SU-DHL-6 (cell line): ENCODE data around the gene ADCY7.

Source experiments
- H2AFZ ChIP-seq: fragments of 200-600 bp; sonication (generic); 2 replicates; pipeline ENCODE4 v1.6.1; 2014; ENCODE audit warnings: low read depth, mild to moderate bottlenecking, moderate library complexity, mixed read lengths, antibody characterized with exemption, low read length; ENCODE audit not compliant: severe bottlenecking
- H3F3A ChIP-seq: fragments of 200-600 bp; shearing (Covaris generic); 2 replicates; pipeline ENCODE4 v1.6.0; 2016; ENCODE audit warnings: antibody characterized with exemption, mild to moderate bottlenecking; ENCODE audit not compliant: insufficient read depth
- H3K27ac ChIP-seq: fragments of 200-600 bp; sonication (generic); 2 replicates; pipeline ENCODE4 v1.5.1; 2016; ENCODE audit warnings: low read depth, mild to moderate bottlenecking, low read length, moderate library complexity, mixed read lengths
- H3K27me3 ChIP-seq: fragments of 200-600 bp; sonication (generic), shearing (Covaris generic); 2 replicates; pipeline ENCODE4 v1.6.0; 2014; ENCODE audit warnings: mild to moderate bottlenecking, low read length
- H3K36me3 ChIP-seq: fragments of 200-600 bp; sonication (generic); 2 replicates; pipeline ENCODE4 v1.6.1; 2014; ENCODE audit warnings: mild to moderate bottlenecking, low read length, mixed read lengths
- H3K4me2 ChIP-seq: fragments of 300-600, 200-600 bp; shearing (Covaris generic), sonication (generic); 2 replicates; pipeline ENCODE4 v1.6.0; 2014; ENCODE audit warnings: low read length, low read depth, mild to moderate bottlenecking; ENCODE audit not compliant: poor library complexity, severe bottlenecking
- H3K4me3 ChIP-seq: fragments of 200-600 bp; sonication (generic); 2 replicates; pipeline ENCODE4 v1.5.1; 2014; ENCODE audit warnings: antibody characterized with exemption, low read length, mild to moderate bottlenecking, mixed read lengths; ENCODE audit not compliant: insufficient read depth, poor library complexity, severe bottlenecking
- H3K79me2 ChIP-seq: fragments of 200-600 bp; sonication (generic); 2 replicates; pipeline ENCODE4 v1.6.1; 2014; ENCODE audit warnings: mild to moderate bottlenecking, low read length, moderate library complexity; ENCODE audit not compliant: insufficient read depth
- H3K9ac ChIP-seq: fragments of 200-600 bp; sonication (generic); 2 replicates; pipeline ENCODE4 v1.7.0; 2014; ENCODE audit warnings: mild to moderate bottlenecking, low read length
- H3K9me2 ChIP-seq: fragments of 200-600 bp; sonication (generic); replicated peaks from 2 replicates; pipeline ENCODE4 v1.6.1; 2014; ENCODE audit warnings: low read length; ENCODE audit not compliant: insufficient read depth
- H3K9me3 ChIP-seq: fragments of 200-600 bp; sonication (generic); 2 replicates; pipeline ENCODE4 v1.6.1; 2014; ENCODE audit warnings: low read length, mixed read lengths; ENCODE audit not compliant: insufficient read depth
- H4K20me1 ChIP-seq: fragments of 200-600 bp; sonication (generic); 2 replicates; pipeline ENCODE4 v1.6.1; 2014; ENCODE audit warnings: low read depth, mild to moderate bottlenecking, antibody characterized with exemption, low read length, moderate library complexity, mixed read lengths
- EZH2phosphoT487 ChIP-seq: fragments of 200-600 bp; sonication (generic), shearing (Covaris generic); conservative IDR thresholded peaks from 2 replicates; pipeline ENCODE4 v1.6.1; 2018; ENCODE audit warnings: mild to moderate bottlenecking, antibody characterized with exemption, low read length, moderate library complexity, mixed read lengths
- TF ChIP-seq, protein P1 (sequence below): fragments of 200-600 bp; sonication (generic); IDR thresholded peaks from one replicate; pipeline ENCODE4 v1.5.1; 2017; ENCODE audit warnings: antibody characterized with exemption, mild to moderate bottlenecking, low read length, moderate library complexity; ENCODE audit not compliant: insufficient read depth, poor library complexity, severe bottlenecking

Gene ADCY7

DNA sequence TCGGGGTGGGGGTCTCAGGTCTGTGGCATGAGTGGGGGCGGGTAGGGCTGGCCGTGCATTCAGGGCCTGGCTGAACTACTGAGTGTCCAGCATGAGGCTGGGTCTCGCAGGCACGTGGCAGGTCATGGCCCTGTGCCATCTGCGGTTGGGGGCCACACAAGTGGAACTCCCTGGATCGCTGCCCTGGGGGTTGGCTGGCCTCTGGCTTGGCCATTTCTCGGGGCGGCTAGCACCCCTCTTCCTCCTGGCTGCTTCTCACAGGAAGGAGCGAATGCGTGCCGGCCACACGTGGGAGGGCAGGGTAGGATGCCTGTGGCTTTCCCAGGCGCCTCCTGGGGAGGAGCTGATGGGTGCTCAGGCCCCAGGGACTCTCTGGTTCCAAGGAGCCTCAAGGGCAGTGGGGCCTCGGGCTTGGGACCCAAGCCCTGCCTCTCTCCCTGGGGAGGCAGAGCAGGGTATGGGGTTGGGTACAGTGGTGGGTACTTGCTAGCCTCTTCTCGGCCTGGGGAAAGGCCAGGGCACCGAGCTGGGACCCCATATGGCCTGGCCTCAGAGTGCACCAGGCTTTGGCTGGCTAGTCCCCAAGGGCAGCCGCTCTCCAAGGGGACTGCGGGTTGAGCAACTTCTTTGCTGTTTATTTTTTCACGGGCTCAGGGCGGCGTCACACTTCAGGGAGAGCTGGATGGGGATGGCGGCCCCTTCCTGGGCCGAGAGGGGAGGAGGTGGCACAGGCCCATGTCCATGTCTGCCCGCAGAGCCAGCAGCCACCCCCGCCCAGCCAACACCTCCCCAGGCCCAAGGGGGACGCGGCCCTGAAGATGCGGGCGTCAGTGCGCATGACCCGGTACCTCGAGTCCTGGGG lies 37.5 kb downstream of the ADCY7 start:
- TF ChIP-seq EZH2phosphoT487 = no peak
- TF ChIP-seq, protein P1, sequence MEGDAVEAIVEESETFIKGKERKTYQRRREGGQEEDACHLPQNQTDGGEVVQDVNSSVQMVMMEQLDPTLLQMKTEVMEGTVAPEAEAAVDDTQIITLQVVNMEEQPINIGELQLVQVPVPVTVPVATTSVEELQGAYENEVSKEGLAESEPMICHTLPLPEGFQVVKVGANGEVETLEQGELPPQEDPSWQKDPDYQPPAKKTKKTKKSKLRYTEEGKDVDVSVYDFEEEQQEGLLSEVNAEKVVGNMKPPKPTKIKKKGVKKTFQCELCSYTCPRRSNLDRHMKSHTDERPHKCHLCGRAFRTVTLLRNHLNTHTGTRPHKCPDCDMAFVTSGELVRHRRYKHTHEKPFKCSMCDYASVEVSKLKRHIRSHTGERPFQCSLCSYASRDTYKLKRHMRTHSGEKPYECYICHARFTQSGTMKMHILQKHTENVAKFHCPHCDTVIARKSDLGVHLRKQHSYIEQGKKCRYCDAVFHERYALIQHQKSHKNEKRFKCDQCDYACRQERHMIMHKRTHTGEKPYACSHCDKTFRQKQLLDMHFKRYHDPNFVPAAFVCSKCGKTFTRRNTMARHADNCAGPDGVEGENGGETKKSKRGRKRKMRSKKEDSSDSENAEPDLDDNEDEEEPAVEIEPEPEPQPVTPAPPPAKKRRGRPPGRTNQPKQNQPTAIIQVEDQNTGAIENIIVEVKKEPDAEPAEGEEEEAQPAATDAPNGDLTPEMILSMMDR = no peak
- H3K27me3 ChIP-seq = no peaks in the 10 kb centered on the region
- H3K4me2 ChIP-seq = no peak overlapping the region
- H3K27ac ChIP-seq = no peak overlapping the region
- no peaks in the 10 kb centered on the region for H3K9me3 ChIP-seq
- no peaks in the 10 kb centered on the region for H4K20me1 ChIP-seq
- no peaks in the 10 kb centered on the region for H3K79me2 ChIP-seq
- H3K9ac ChIP-seq = no peak overlapping the region
- no peaks in the 10 kb centered on the region for H3F3A ChIP-seq
- H2AFZ ChIP-seq = no peak overlapping the region
- H3K9me2 ChIP-seq = no peaks in the 10 kb centered on the region
- no peaks in the 10 kb centered on the region for H3K36me3 ChIP-seq
- H3K4me3 ChIP-seq = no peak overlapping the region

DNA sequence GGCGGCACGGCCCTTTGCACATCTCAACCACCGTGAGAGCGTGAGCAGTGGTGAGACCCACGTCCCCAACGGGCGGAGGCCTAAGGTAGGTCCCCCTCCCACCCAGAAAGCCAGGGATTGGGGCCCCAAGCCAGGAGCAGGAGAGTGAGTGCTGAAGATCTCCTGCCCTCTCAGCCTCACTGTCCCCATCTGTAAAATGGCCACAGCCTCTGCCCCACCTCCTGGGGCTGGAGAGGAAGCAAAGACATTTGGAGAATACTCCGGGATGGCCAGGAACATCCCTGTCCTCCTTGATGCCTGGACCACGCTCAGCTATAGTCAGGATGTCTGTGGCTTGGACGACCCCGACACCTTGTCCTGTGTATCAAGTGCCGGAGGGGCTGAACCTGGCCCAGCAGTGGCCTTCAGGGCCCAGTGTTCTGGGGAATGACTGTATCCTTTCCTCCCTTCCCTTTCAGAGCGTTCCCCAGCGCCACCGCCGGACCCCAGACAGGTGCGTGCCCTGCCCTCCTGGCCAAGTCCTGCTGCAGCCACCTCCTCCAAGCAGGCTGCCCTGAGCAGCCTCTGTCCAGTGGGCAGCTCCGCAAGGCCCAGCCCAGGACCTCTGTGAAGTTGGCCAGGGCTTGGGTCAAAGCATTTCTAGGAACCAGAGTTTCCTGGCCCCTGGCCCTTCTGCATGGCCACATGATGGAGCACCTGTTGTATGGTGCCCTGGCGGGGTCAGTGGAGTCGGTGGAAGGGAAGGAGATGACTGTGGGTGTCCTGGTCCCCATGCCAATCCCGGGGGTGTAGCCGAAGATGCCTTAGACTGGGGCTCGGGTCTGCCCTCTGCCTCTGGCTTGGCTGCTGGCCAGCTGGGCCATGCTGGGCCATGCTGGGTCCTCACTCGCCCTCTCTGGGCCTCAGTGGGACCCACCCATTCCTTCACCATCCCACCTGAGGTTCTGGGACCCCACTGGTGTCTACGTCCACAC lies 38.4 kb downstream of the ADCY7 start:
- Histone ChIP-seq H4K20me1 (no peaks in the 10 kb centered on the region), H3F3A (no peaks in the 10 kb centered on the region), H3K9me2 (no peaks in the 10 kb centered on the region), H3K27me3 (no peaks in the 10 kb centered on the region), H3K79me2 (no peaks in the 10 kb centered on the region), H3K4me3 (no peak overlapping the region), H3K36me3 (no peaks in the 10 kb centered on the region), H3K27ac (no peak overlapping the region), H2AFZ (no peak overlapping the region), H3K9ac (no peak overlapping the region), H3K9me3 (no peaks in the 10 kb centered on the region), H3K4me2 (no peak overlapping the region)
- TF ChIP-seq EZH2phosphoT487 = no peak
- TF ChIP-seq, protein P1 = no peak

DNA sequence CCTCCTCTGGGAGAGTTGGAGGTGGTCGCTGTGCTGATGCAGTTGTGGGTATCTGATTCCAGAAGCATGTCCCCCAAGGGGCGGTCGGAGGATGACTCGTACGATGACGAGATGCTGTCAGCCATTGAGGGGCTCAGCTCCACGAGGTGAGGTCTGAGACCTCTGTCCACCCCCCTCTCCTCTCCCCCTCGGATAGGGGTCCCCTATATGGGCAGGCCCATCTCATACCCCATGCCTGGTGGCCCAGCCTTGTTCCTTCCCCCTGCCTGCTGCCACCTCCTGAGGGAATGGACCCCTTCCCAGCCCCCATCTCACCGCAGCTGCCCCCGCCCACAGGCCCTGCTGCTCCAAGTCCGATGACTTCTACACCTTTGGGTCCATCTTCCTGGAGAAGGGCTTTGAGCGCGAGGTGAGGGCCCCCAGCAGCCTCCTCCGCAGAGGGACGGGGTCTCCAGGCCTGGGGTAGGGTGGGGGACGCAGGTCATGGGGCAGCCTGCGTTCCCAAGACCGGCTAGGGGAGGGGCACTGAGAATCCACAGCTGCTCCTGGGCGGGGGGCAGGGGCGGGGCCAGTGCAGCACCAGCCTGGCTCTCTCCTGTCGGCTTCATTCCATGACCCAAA lies 39.2 kb downstream of the ADCY7 start:
- H4K20me1 ChIP-seq = no peaks in the 10 kb centered on the region
- no peaks in the 10 kb centered on the region for H3K9me3 ChIP-seq
- H2AFZ ChIP-seq = no peak overlapping the region
- no peaks in the 10 kb centered on the region for H3F3A ChIP-seq
- TF ChIP-seq, protein P1 = no peak
- TF ChIP-seq EZH2phosphoT487 = no peak
- no peaks in the 10 kb centered on the region for H3K79me2 ChIP-seq
- H3K9ac ChIP-seq = no peak overlapping the region
- no peak overlapping the region for H3K4me3 ChIP-seq
- H3K9me2 ChIP-seq = no peaks in the 10 kb centered on the region
- H3K27me3 ChIP-seq = no peaks in the 10 kb centered on the region
- no peak overlapping the region for H3K4me2 ChIP-seq
- no peak overlapping the region for H3K27ac ChIP-seq
- H3K36me3 ChIP-seq = no peaks in the 10 kb centered on the region
